K562 (cell line): ENCODE measurements around the gene UMODL1.

Source experiments
- ATF7 ChIP-seq: fragments of 450-650 bp; IDR thresholded peaks from 2 replicates; pipeline ENCODE4 v1.7.1; 2014; ENCODE audit warnings: mild to moderate bottlenecking, moderate library complexity
- CTCF ChIP-seq, 3 experiments: IDR thresholded peaks in 2 of 3; conservative IDR thresholded peaks in 1 of 3; 2 replicates each; pipeline ENCODE4 v1.5.1; 2011 to 2012; ENCODE audit warnings: low read length in 3 of 3, mild to moderate bottlenecking in 3 of 3, control low read depth in 2 of 3, improper control_type of control experiment in 1 of 3, inconsistent platforms in 1 of 3, low read depth in 1 of 3, mixed read lengths in 1 of 3, moderate library complexity in 1 of 3; ENCODE audit not compliant: insufficient read depth in 2 of 3
- HMBOX1 ChIP-seq: sonication (generic); IDR thresholded peaks from 2 replicates; pipeline ENCODE4 v1.6.1; 2016
- LCOR ChIP-seq: sonication (generic); formaldehyde crosslinking; IDR thresholded peaks from 2 replicates; pipeline ENCODE4 v1.8.0; 2022; ENCODE audit warnings: mild to moderate bottlenecking, missing genetic modification reagents
- MAFG ChIP-seq: fragments of 450-650 bp; conservative IDR thresholded peaks from 2 replicates; pipeline ENCODE4 v1.6.1; 2016; ENCODE audit warnings: missing genetic modification characterization, missing compliant biosample characterization
- MAFK ChIP-seq: IDR thresholded peaks from 2 replicates; pipeline ENCODE4 v1.6.1; 2011; ENCODE audit warnings: low read length, improper control_type of control experiment
- POLR2AphosphoS2 ChIP-seq: IDR thresholded peaks from 2 replicates; pipeline ENCODE4 v1.6.1; 2012; ENCODE audit warnings: low read length, improper control_type of control experiment
- POLR2AphosphoS5 ChIP-seq: IDR thresholded peaks from 2 replicates; pipeline ENCODE4 v1.6.1; 2011; ENCODE audit warnings: mild to moderate bottlenecking, low read depth, low read length, moderate library complexity; ENCODE audit not compliant: control insufficient read depth, insufficient read depth
- REST ChIP-seq, 2 experiments: fragments of 450-650 bp; formaldehyde crosslinking in 1 of 2; IDR thresholded peaks; 2 replicates each; pipeline versions ENCODE4 v1.4.0 to v1.6.1; 2014 to 2020; ENCODE audit warnings: mild to moderate bottlenecking in 2 of 2, borderline replicate concordance in 1 of 2, low read depth in 1 of 2
- SMARCE1 ChIP-seq: fragments of 450-650 bp; IDR thresholded peaks from 2 replicates; pipeline ENCODE4 v1.7.1; 2016; ENCODE audit warnings: mild to moderate bottlenecking
- SRSF9 ChIP-seq: fragments of 200-400 bp; formaldehyde crosslinking; IDR thresholded peaks from 2 replicates; pipeline ENCODE4 v1.6.1; 2017; ENCODE audit warnings: low read depth, low read length, borderline replicate concordance
- ZFX ChIP-seq: sonication (generic); formaldehyde crosslinking; IDR thresholded peaks from 2 replicates; pipeline ENCODE4 v1.8.0; 2022; ENCODE audit warnings: mild to moderate bottlenecking, missing genetic modification reagents, moderate library complexity
- ZNF408 ChIP-seq: fragments of 250-450 bp; sonication (Bioruptor Pico); IDR thresholded peaks from 2 replicates; pipeline ENCODE4 v1.4.0; 2020; ENCODE audit warnings: low read depth, mild to moderate bottlenecking, moderate library complexity
- ZNF668 ChIP-seq: fragments of 250-450 bp; sonication (Bioruptor Pico); IDR thresholded peaks from 2 replicates; pipeline ENCODE4 v1.8.0; 2022; ENCODE audit warnings: mild to moderate bottlenecking, inconsistent platforms

GRCh38 chr21:42162831-42163510 lies 91.9 kb downstream of the UMODL1 start:
- TF ChIP-seq MAFK (no peak), ZNF668 (CRISPR knock-in tag) (no peak), REST (IDR thresholded peaks at IDR 0.05; ENCODE audit: borderline replicate concordance) (no peak), REST (CRISPR knock-in tag; IDR thresholded peaks at IDR 0.05; ENCODE audit: low read depth) (no peak), POLR2AphosphoS5 (no peak), ZNF408 (CRISPR knock-in tag) (no peak), POLR2AphosphoS2 (no peak), HMBOX1 (no peak), MAFG (tag) (no peak), SMARCE1 (no peak), ATF7 (no peak), CTCF (IDR thresholded peaks at IDR 0.05 in 2 of 3, conservative IDR thresholded peaks at IDR 0.05 in 1 of 3; ENCODE audit: insufficient read depth in 2 of 3, low read depth in 1 of 3, low read length in 3 of 3) (no peak), SRSF9 (no peak), ZFX (no peak), LCOR (CRISPR knock-in tag) (no peak)
